Naive thymus-derived CD4-positive, alpha-beta T cell (primary cell): Measurements from ENCODE around the gene DHX34. TPM values are rescaled to one million over a fixed set of nuclear protein-coding genes. Genes with fewer than 3 reads are reported as not detected.

Source experiments
- ATAC-seq: fragments of 150-1000 bp; cut with Tn5 transposase; 2 replicates; pipeline ENCODE4 v1.10.0; 2021; ENCODE audit warnings: mild to moderate bottlenecking, moderate library complexity
- CTCF ChIA-PET: fragments of 350-600 bp; sonication (Branson Sonifier 250); formaldehyde crosslinking; loops from one replicate; lab custom pipeline; 2021; ENCODE audit warnings: antibody characterized with exemption; lab: Charles Lee
- POLR2A ChIA-PET: fragments of 350-600 bp; sonication (Branson Sonifier 250); formaldehyde crosslinking; loops from one replicate; lab custom pipeline; 2021; ENCODE audit warnings: antibody characterized with exemption, inconsistent platforms; lab: Charles Lee
- DNase-seq, 9 donors: peaks; one replicate each; pipeline versions ENCODE4 v3.0.0 to v3.0.0-alpha.2; 2020 to 2022; ENCODE audit warnings: mixed read lengths in 1 of 9
- H3K27ac ChIP-seq: one replicate; pipeline ENCODE4 v1.7.0; 2013; ENCODE audit warnings: mild to moderate bottlenecking, low read depth, low read length, moderate library complexity
- H3K27me3 ChIP-seq, 2 donors: one replicate each; pipeline ENCODE4 v1.7.0; 2013; ENCODE audit warnings: low read length in 2 of 2, mild to moderate bottlenecking in 2 of 2, moderate library complexity in 2 of 2; ENCODE audit not compliant: control insufficient read depth in 2 of 2, insufficient read depth in 2 of 2
- H3K36me3 ChIP-seq, 3 experiments: 1 replicate in 2 of 3; 2 replicates in 1 of 3; pipeline ENCODE4 v1.7.0; 2013; ENCODE audit warnings: low read length in 3 of 3, mild to moderate bottlenecking in 3 of 3, moderate library complexity in 1 of 3; ENCODE audit not compliant: insufficient read depth in 3 of 3, control insufficient read depth in 2 of 3
- H3K4me1 ChIP-seq, 2 donors: one replicate each; pipeline ENCODE4 v1.7.0; 2013; ENCODE audit warnings: low read length in 2 of 2, mild to moderate bottlenecking in 2 of 2, moderate library complexity in 1 of 2; ENCODE audit not compliant: control insufficient read depth in 2 of 2, insufficient read depth in 2 of 2
- H3K4me3 ChIP-seq: 2 replicates; pipeline ENCODE4 v1.7.0; 2013; ENCODE audit warnings: mild to moderate bottlenecking, low read length
- H3K9me3 ChIP-seq, 3 experiments: 1 replicate in 2 of 3; 2 replicates in 1 of 3; pipeline ENCODE4 v1.7.0; 2013; ENCODE audit warnings: low read length in 3 of 3; ENCODE audit not compliant: control insufficient read depth in 2 of 3
- H3K27ac Mint-ChIP-seq, 9 donors: one replicate each; pipeline ENCODE4 v1.8.0; 2020 to 2022; ENCODE audit warnings: mixed read lengths in 9 of 9, mild to moderate bottlenecking in 8 of 9, moderate library complexity in 5 of 9, inconsistent platforms in 2 of 9
- H3K27me3 Mint-ChIP-seq, 5 donors: one replicate each; pipeline ENCODE4 v1.8.0; 2021 to 2022; ENCODE audit warnings: mixed read lengths in 5 of 5, mild to moderate bottlenecking in 1 of 5
- H3K36me3 Mint-ChIP-seq, 5 donors: one replicate each; pipeline ENCODE4 v1.8.0; 2020 to 2022; ENCODE audit warnings: mixed read lengths in 5 of 5, mild to moderate bottlenecking in 3 of 5, inconsistent platforms in 1 of 5
- H3K4me1 Mint-ChIP-seq, 7 donors: one replicate each; pipeline ENCODE4 v1.8.0; 2020 to 2022; ENCODE audit warnings: mixed read lengths in 7 of 7, mild to moderate bottlenecking in 3 of 7, inconsistent platforms in 1 of 7
- H3K4me3 Mint-ChIP-seq, 10 donors: one replicate each; pipeline ENCODE4 v1.8.0; 2020 to 2022; ENCODE audit warnings: mild to moderate bottlenecking in 10 of 10, mixed read lengths in 10 of 10, moderate library complexity in 6 of 10, inconsistent platforms in 2 of 10
- H3K9me3 Mint-ChIP-seq, 11 donors: one replicate each; pipeline ENCODE4 v1.8.0; 2020 to 2022; ENCODE audit warnings: mixed read lengths in 11 of 11, mild to moderate bottlenecking in 4 of 11, inconsistent platforms in 1 of 11, moderate library complexity in 1 of 11
- intact Hi-C, 2 donors: fragments of 100-400 bp; cut with micrococcal nuclease; formaldehyde crosslinking; loops; one replicate each; pipeline ENCODE4 v1.15.1; 2023
- polyA plus RNA-seq, 2 donors: library from polyadenylated mRNA; unstranded; fragments of 300-500 nt; fragmentation: Illumina TruSeq; gene quantifications; one replicate each; pipeline ENCODE4 v1.2.3, GENCODE V29; 2021
- total RNA-seq, 6 experiments: library from RNA in 5 of 6; stranded (reverse) in 5 of 6; gene quantifications; 1 replicate in 5 of 6; 2 replicates in 1 of 6; pipeline ENCODE4 v1.2.3 and lab custom pipeline; 2021 to 2026

The DHX34 gene
- total and polyA plus RNA-seq, 7 experiments from 2014 or later, result 3.7 to 31.6 (median 16.9) TPM

DNA sequence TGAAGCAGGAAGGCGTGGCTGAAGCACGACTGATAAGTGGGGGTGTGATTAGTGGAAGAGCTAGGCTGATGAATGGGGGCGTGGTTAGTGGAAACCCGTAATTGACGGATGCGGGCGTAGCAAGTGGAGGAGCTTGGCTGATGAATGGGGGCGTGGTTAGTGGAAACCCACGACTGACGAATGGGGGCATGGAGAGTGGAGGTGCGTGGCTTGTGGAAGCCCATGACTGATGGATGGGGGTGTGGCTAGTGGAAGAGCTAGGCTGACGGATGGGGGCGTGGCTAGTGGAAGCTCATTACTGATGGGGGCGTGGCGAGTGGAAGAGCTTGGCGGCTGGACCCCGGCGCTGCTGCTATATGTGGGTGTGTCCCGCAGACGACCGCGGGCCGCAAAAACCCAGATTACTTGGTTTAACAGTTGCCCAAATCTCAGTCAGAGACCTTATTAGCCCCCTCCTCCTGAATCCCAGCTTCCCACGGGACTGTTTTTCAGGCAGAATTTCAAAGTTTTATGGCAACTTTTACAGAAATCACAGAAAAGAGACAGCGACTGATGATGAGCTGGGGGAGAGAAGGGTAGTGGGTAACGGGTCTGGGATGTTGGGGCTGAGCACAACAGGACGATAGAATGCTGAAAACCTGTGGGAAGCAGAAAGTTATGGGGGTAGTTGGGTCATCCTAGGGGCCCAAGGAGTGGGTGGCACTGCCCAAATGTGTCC, 79.2 kb downstream of the DHX34 start:
- no peak overlapping the region for H3K27ac Mint-ChIP-seq
- Histone ChIP-seq H3K9me3 (no peaks in the 10 kb centered on the region), H3K4me3 (peak overlapping the region; percentile 50), H3K27ac (no peak overlapping the region), H3K27me3 (peaks cover 10 to 12% of the 10 kb centered on the region in 2 donors), H3K4me1 (peaks cover 10 to 34% of the 10 kb centered on the region in 2 donors), H3K36me3 (no peaks in the 10 kb centered on the region)
- peak; percentile 50 to 91 (median 71) for DNase-seq
- POLR2A ChIA-PET, result interaction anchor here (0.7 to 1.1 kb wide), 2 partner anchors 57 to 317 kb away, joined by 3 to 4 read pairs; partner anchors contain the start of gene NOP53
- peak; percentile 91 for ATAC-seq
- intact Hi-C loops, result loop anchor here in 1 of 2 donors (1.0 kb wide), 1 partner anchor 317 kb away; the partner anchor contains the start of gene NOP53
- no peak overlapping the region for H3K4me3 Mint-ChIP-seq
- CTCF ChIA-PET, result interaction anchor here (0.5 to 2.3 kb wide), 10 partner anchors 8 to 1219 kb away, joined by 3 to 9 read pairs (median 4); no protein-coding TSS in a partner anchor
- H3K27me3 Mint-ChIP-seq, result peaks cover 39 to 47% (median 44%) of the 10 kb centered on the region in 5 donors
- peaks cover 0 to 2% (median 0%) of the 10 kb centered on the region in 11 donors for H3K9me3 Mint-ChIP-seq
- peaks cover 0 to 2% (median 0%) of the 10 kb centered on the region in 5 donors for H3K36me3 Mint-ChIP-seq
- peaks cover under 1 to 23% (median 10%) of the 10 kb centered on the region in 7 donors for H3K4me1 Mint-ChIP-seq

GRCh38 chr19:47429140-47429793, 80.2 kb downstream of the DHX34 start:
- peak overlapping the region in 2 of 9 donors; percentile 25 to 79 for H3K27ac Mint-ChIP-seq
- Histone ChIP-seq H3K4me3 (no peak overlapping the region), H3K27ac (no peak overlapping the region), H3K4me1 (peaks cover 10 to 34% of the 10 kb centered on the region in 2 donors), H3K36me3 (no peaks in the 10 kb centered on the region), H3K27me3 (peaks cover 4 to 8% of the 10 kb centered on the region in 2 donors), H3K9me3 (no peaks in the 10 kb centered on the region)
- H3K36me3 Mint-ChIP-seq, result peaks cover 0 to 2% (median 0%) of the 10 kb centered on the region in 5 donors
- DNase-seq, result no peak
- peaks cover 32 to 38% (median 36%) of the 10 kb centered on the region in 5 donors for H3K27me3 Mint-ChIP-seq
- ChIA-PET CTCF (interaction anchor here (0.8 to 1.8 kb wide), 3 partner anchors 19 to 278 kb away, joined by 3 to 5 read pairs (median 3); no protein-coding TSS in a partner anchor), POLR2A (interaction anchor here (0.6 to 1.1 kb wide), 2 partner anchors 316 to 1152 kb away, joined by 3 to 4 read pairs; partner anchors contain the start of gene NOP53)
- no peak for ATAC-seq
- H3K4me1 Mint-ChIP-seq, result peaks cover 0 to 23% (median 8%) of the 10 kb centered on the region in 7 donors
- peaks cover 0 to 2% (median 0%) of the 10 kb centered on the region in 11 donors for H3K9me3 Mint-ChIP-seq
- intact Hi-C loops, result no loop called here
- peak overlapping the region in 7 of 10 donors; percentile 34 to 84 (median 69) for H3K4me3 Mint-ChIP-seq

DNA sequence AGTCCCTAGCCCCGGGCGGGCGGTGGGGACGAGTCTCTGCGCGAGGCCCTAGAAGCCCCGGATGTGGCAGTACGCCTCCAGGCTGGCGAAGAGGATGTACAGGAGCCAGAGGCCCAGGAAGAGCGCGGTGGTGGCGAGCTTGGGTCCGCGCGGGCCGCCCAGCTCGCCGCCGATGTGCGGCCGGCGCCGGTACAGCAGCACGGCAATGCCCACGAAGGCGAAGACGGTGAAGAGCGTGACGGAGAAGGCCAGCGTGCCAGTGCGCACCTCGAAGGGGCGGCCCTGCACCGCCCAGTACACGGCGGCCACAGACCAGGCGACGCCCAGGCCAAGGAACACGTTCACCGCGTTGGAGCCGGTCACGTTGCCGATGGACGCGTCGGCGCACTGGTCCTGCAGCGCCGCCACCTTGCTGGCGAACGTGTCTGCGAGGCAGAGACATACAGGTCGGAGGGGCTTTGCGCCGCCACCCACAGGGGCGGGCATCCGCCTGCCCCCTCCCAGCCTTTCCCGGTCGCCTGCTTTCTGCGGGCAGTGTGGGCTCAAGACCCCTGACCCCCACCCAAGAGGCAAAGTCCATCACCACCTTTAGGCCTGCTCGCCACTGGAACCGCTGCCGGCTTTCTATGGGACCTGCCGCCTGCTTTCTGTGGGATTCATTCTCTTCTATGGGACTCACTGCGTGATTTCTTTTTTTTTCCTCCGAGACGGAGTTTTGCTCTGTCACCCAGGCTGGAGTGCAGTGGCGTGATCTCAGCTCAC, 81.1 kb downstream of the DHX34 start:
- ChIA-PET CTCF (interaction anchor here (1.1 kb wide), 1 partner anchor 278 kb away, joined by 7 read pairs; no protein-coding TSS in a partner anchor), POLR2A (no interaction called here)
- Mint-ChIP-seq H3K9me3 (no peaks in the 10 kb centered on the region), H3K4me1 (peaks cover 3 to 25% (median 10%) of the 10 kb centered on the region in 7 donors), H3K36me3 (peaks cover 0 to 2% (median 0%) of the 10 kb centered on the region in 5 donors), H3K4me3 (peak overlapping the region; percentile 34 to 84 (median 69)), H3K27ac (peak overlapping the region in 2 of 9 donors; percentile 25 to 79), H3K27me3 (peaks cover 25 to 31% (median 30%) of the 10 kb centered on the region in 5 donors)
- Histone ChIP-seq H3K4me3 (no peak overlapping the region), H3K9me3 (no peaks in the 10 kb centered on the region), H3K36me3 (no peaks in the 10 kb centered on the region), H3K27ac (no peak overlapping the region), H3K27me3 (peaks cover 4 to 8% of the 10 kb centered on the region in 2 donors), H3K4me1 (peaks cover 10 to 34% of the 10 kb centered on the region in 2 donors)
- ATAC-seq (peak; percentile 24), DNase-seq (peak in 2 of 9 donors; percentile 25 to 47)
- intact Hi-C loops, result no loop called here

DNA sequence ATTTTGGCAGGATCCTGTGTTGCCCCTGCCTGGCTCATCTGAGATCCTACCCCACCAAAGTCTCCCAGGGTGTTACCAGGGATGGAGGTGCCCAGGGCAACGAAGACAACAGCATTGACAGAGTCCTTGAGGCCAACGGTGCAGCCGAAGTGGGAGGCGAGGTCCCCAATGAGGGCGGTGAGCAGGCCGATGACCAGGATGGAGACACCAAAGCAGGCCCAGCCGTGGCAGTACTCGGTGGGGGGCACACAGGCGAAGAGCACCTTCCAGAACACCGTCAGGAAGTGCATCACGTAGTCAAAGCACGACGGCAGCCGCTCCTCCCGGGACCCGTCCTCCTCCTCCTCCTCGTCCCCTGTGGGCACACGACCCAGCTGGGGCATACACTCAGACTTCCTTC, 83.0 kb downstream of the DHX34 start:
- DNase-seq, result no peak
- no peak overlapping the region for H3K27ac Mint-ChIP-seq
- intact Hi-C loops, result no loop called here

More for the DNA sequence above, 83.0 kb downstream of the DHX34 start:
- Histone ChIP-seq H3K27ac (no peak overlapping the region), H3K4me1 (peaks cover 10 to 32% of the 10 kb centered on the region in 2 donors), H3K27me3 (peaks cover 4 to 8% of the 10 kb centered on the region in 2 donors), H3K36me3 (no peaks in the 10 kb centered on the region), H3K9me3 (no peaks in the 10 kb centered on the region), H3K4me3 (no peak overlapping the region)
- no peak for ATAC-seq
- POLR2A ChIA-PET, result no interaction called here
- CTCF ChIA-PET, result interaction anchor here (0.9 to 4.9 kb wide), 2 partner anchors 10 to 266 kb away, joined by 5 to 61 read pairs; no protein-coding TSS in a partner anchor
- H3K27me3 Mint-ChIP-seq, result peaks cover 18 to 33% (median 24%) of the 10 kb centered on the region in 5 donors
- no peaks in the 10 kb centered on the region for H3K9me3 Mint-ChIP-seq
- H3K4me3 Mint-ChIP-seq, result peak overlapping the region in 1 of 10 donors; percentile 20
- peaks cover 0 to 2% (median 0%) of the 10 kb centered on the region in 5 donors for H3K36me3 Mint-ChIP-seq
- peaks cover 16 to 39% (median 24%) of the 10 kb centered on the region in 7 donors for H3K4me1 Mint-ChIP-seq

Other genes with a start within 250 kb of the DHX34 start
- 100 to 1,000 TPM in 1 of 5 experiments, 10 to 100 TPM in 4; 53.6 to 123 (median 73.0) TPM for gene ZC3H4, start 235.5 kb upstream of the DHX34 start, total RNA-seq
- 1 to 10 TPM; 2.0 to 2.3 TPM for gene ZC3H4, start 235.5 kb upstream of the DHX34 start, polyA plus RNA-seq
- gene SAE1, start 218.5 kb upstream of the DHX34 start, total RNA-seq, result 100 to 1,000 TPM in 1 of 5 experiments, 10 to 100 TPM in 4; 34.3 to 115 (median 46.4) TPM
- 100 to 1,000 TPM; 145 to 181 TPM for gene SAE1, start 218.5 kb upstream of the DHX34 start, polyA plus RNA-seq
- 10 to 100 TPM; 13.7 to 42.0 (median 22.5) TPM for gene BBC3, start 118.1 kb upstream of the DHX34 start, total RNA-seq
- 10 to 100 TPM in 1 of 2 donors, 1 to 10 TPM in 1; 8.5 to 13.8 TPM for gene BBC3, start 118.1 kb upstream of the DHX34 start, polyA plus RNA-seq
- gene CCDC9, start 92.8 kb upstream of the DHX34 start, total RNA-seq, result 10 to 100 TPM; 41.9 to 80.0 (median 51.4) TPM
- 10 to 100 TPM in 1 of 2 donors, 1 to 10 TPM in 1; 8.5 to 13.0 TPM for gene CCDC9, start 92.8 kb upstream of the DHX34 start, polyA plus RNA-seq
- 10 to 100 TPM; 11.6 to 21.7 (median 16.7) TPM for gene INAFM1, start 74.4 kb upstream of the DHX34 start, total RNA-seq
- 1 to 10 TPM; 2.3 to 3.0 TPM for gene INAFM1, start 74.4 kb upstream of the DHX34 start, polyA plus RNA-seq
- 100 to 1,000 TPM in 1 of 5 experiments, 10 to 100 TPM in 1, 1 to 10 TPM in 3; 3.7 to 205 (median 7.0) TPM for gene C5AR1, start 39.5 kb upstream of the DHX34 start, total RNA-seq
- gene C5AR1, start 39.5 kb upstream of the DHX34 start, polyA plus RNA-seq, result under 1 TPM in 1 of 2 donors, not detected in 1; 0.14 TPM
- gene C5AR2, start 17.1 kb upstream of the DHX34 start, total RNA-seq, result 10 to 100 TPM in 1 of 5 experiments, 1 to 10 TPM in 1, under 1 TPM in 3; 0.14 to 16.8 (median 0.34) TPM
- gene C5AR2, start 17.1 kb upstream of the DHX34 start, polyA plus RNA-seq, result not detected
- gene MEIS3, start 70.2 kb downstream of the DHX34 start, total RNA-seq, result under 1 TPM in 1 of 5 experiments, not detected in 4; 0.17 TPM
- gene MEIS3, start 70.2 kb downstream of the DHX34 start, polyA plus RNA-seq, result not detected
- gene SLC8A2, start 122.6 kb downstream of the DHX34 start, total RNA-seq, result under 1 TPM in 3 of 5 experiments, not detected in 2; 0.05 to 0.19 (median 0.19) TPM
- gene SLC8A2, start 122.6 kb downstream of the DHX34 start, polyA plus RNA-seq, result not detected
- gene KPTN, start 134.9 kb downstream of the DHX34 start, total RNA-seq, result 1 to 10 TPM; 5.1 to 9.2 (median 6.7) TPM
- 1 to 10 TPM; 4.4 to 8.1 TPM for gene KPTN, start 134.9 kb downstream of the DHX34 start, polyA plus RNA-seq
- gene NAPA, start 165.7 kb downstream of the DHX34 start, total RNA-seq, result 100 to 1,000 TPM in 3 of 5 experiments, 10 to 100 TPM in 2; 86.2 to 136 (median 107) TPM
- 100 to 1,000 TPM in 1 of 2 donors, 10 to 100 TPM in 1; 89.9 to 118 TPM for gene NAPA, start 165.7 kb downstream of the DHX34 start, polyA plus RNA-seq
- gene ZNF541, start 223.8 kb downstream of the DHX34 start, total RNA-seq, result 1 to 10 TPM in 2 of 5 experiments, under 1 TPM in 3; 0.36 to 1.5 (median 0.95) TPM
- gene ZNF541, start 223.8 kb downstream of the DHX34 start, polyA plus RNA-seq, result under 1 TPM in 1 of 2 donors, not detected in 1; 0.58 TPM